T-cell (primary cell): ENCODE data around the gene MDFIC. TPM values are rescaled to one million over a fixed set of nuclear protein-coding genes. Genes with fewer than 3 reads are reported as not detected.

Experiments used
- ATAC-seq, 4 experiments: fragments of 200-7000 bp in 3 of 4; fragments of 150-1000 bp in 1 of 4; cut with Tn5 transposase; replicated peaks in 1 of 4; 1 replicate in 3 of 4; 2 replicates in 1 of 4; pipeline ENCODE4 v1.10.0; 2021; ENCODE audit warnings: moderate library complexity in 3 of 4, mild to moderate bottlenecking in 2 of 4, moderate number of reproducible peaks in 1 of 4
- CTCF ChIA-PET, 2 donors: fragments of 300-600 bp; sonication (Branson Sonifier 250); formaldehyde crosslinking; loops; one replicate each; lab custom pipeline; 2022; ENCODE audit warnings: antibody characterized with exemption in 2 of 2; lab: Charles Lee
- POLR2A ChIA-PET, 2 donors: fragments of 300-600 bp; sonication (Branson Sonifier 250); formaldehyde crosslinking; loops; one replicate each; lab custom pipeline; 2022; ENCODE audit warnings: antibody characterized with exemption in 2 of 2; lab: Charles Lee
- DNase-seq, 35 experiments: peaks; one replicate each; pipeline versions ENCODE4 v3.0.0 to v3.0.0-alpha.2; 2013 to 2023
- H3K27ac ChIP-seq: one replicate; pipeline ENCODE4 v1.5.1; 2013; ENCODE audit warnings: low read length
- H3K27me3 ChIP-seq, 2 experiments: replicated peaks in 1 of 2; 1 replicate in 1 of 2; 2 replicates in 1 of 2; pipeline versions ENCODE4 v1.6.1 to v1.7.0; 2013; ENCODE audit warnings: low read length in 1 of 2, mixed read lengths in 1 of 2; ENCODE audit not compliant: control insufficient read depth in 2 of 2, insufficient read depth in 2 of 2; ENCODE audit errors: extremely low read depth in 1 of 2
- H3K36me3 ChIP-seq, 2 donors: 1 replicate in 1 of 2; 2 replicates in 1 of 2; pipeline versions ENCODE4 v1.6.1 to v1.7.0; 2013; ENCODE audit warnings: low read length in 1 of 2; ENCODE audit not compliant: control insufficient read depth in 2 of 2, insufficient read depth in 1 of 2; ENCODE audit errors: extremely low read depth in 1 of 2
- H3K4me1 ChIP-seq, 2 experiments: 1 replicate in 1 of 2; 2 replicates in 1 of 2; pipeline versions ENCODE4 v1.6.1 to v1.7.0; 2013; ENCODE audit warnings: low read length in 2 of 2, mixed read lengths in 1 of 2; ENCODE audit not compliant: insufficient read depth in 2 of 2, control insufficient read depth in 1 of 2; ENCODE audit errors: extremely low read depth in 1 of 2
- H3K4me3 ChIP-seq, 2 donors: 1 replicate in 1 of 2; 2 replicates in 1 of 2; pipeline versions ENCODE4 v1.5.1 to v1.7.0; 2013; ENCODE audit warnings: mild to moderate bottlenecking in 2 of 2, low read length in 1 of 2, moderate library complexity in 1 of 2; ENCODE audit not compliant: control insufficient read depth in 1 of 2; ENCODE audit errors: extremely low read depth in 1 of 2
- H3K9me3 ChIP-seq: 2 replicates; pipeline ENCODE4 v1.7.0; 2013
- H3K27ac Mint-ChIP-seq, 2 donors: one replicate each; pipeline ENCODE4 v1.8.0; 2020 to 2021; ENCODE audit warnings: mild to moderate bottlenecking in 2 of 2, mixed read lengths in 2 of 2
- H3K27me3 Mint-ChIP-seq, 2 donors: one replicate each; pipeline ENCODE4 v1.8.0; 2021 to 2022; ENCODE audit warnings: mixed read lengths in 2 of 2
- H3K36me3 Mint-ChIP-seq: one replicate; pipeline ENCODE4 v1.8.0; 2021; ENCODE audit warnings: mixed read lengths
- H3K4me1 Mint-ChIP-seq, 3 donors: one replicate each; pipeline ENCODE4 v1.8.0; 2020 to 2022; ENCODE audit warnings: mixed read lengths in 3 of 3, mild to moderate bottlenecking in 1 of 3
- H3K4me3 Mint-ChIP-seq, 3 donors: one replicate each; pipeline ENCODE4 v1.8.0; 2020 to 2022; ENCODE audit warnings: mild to moderate bottlenecking in 3 of 3, mixed read lengths in 3 of 3, moderate library complexity in 3 of 3
- H3K9me3 Mint-ChIP-seq, 3 donors: one replicate each; pipeline ENCODE4 v1.8.0; 2020 to 2022; ENCODE audit warnings: mixed read lengths in 3 of 3
- WGBS: methylation state at CpG from one replicate; pipeline ENCODE4 v1.1.5; 2013; ENCODE audit warnings: missing lambda C conversion rate; ENCODE audit not compliant: insufficient coverage; 5-methylcytosine and 5-hydroxymethylcytosine counted together
- total RNA-seq, 35 experiments: library from RNA in 6 of 35; stranded (reverse) in 6 of 35; fragments of 120-200 nt in 1 of 35; gene quantifications; one replicate each; pipeline versions ENCODE4 v1.2.1 to v1.2.4 and lab custom pipeline; 2013 to 2026

MDFIC gene
- total RNA-seq, 5 donors from 2014 or later (not counting 1 experiment from before 2014, with no cell fraction given): 56.3 to 84.6 (median 65.0) TPM

DNA sequence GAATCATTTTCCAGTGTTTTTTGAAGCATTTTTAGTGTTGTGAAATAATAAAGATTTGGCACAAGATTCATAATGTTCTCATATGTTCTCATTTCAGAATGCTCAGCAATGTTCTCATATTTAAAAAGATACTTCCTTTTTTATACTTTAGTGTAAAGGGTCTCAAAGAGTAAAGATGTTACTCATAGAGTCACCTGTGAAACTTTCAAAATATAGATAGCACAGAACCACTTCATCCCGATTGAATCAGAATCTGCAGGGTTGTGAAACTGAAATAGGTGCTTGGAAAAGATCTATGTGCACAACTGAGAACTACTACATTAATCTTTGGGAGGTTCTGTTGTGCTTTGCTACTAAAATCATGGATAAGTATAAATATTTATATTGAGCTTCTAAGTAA, 144.7 kb downstream of the MDFIC start:
- Histone ChIP-seq H3K27ac (no peak overlapping the region), H3K36me3 (no peaks in the 10 kb centered on the region), H3K9me3 (no peaks in the 10 kb centered on the region), H3K4me3 (no peak overlapping the region), H3K27me3 (no peaks in the 10 kb centered on the region), H3K4me1 (no peaks in the 10 kb centered on the region)
- POLR2A ChIA-PET: no interaction called here
- WGBS: no CpG with 5 or more reads among the region's 1 CpG
- Mint-ChIP-seq H3K27ac (no peak overlapping the region), H3K9me3 (peaks cover 0 to 3% (median 0%) of the 10 kb centered on the region in 3 donors), H3K27me3 (no peaks in the 10 kb centered on the region), H3K4me1 (peaks cover 0 to 4% (median 2%) of the 10 kb centered on the region in 3 donors), H3K4me3 (no peak overlapping the region), H3K36me3 (no peaks in the 10 kb centered on the region)
- no peak for DNase-seq
- CTCF ChIA-PET: no interaction called here
- no peak for ATAC-seq

DNA sequence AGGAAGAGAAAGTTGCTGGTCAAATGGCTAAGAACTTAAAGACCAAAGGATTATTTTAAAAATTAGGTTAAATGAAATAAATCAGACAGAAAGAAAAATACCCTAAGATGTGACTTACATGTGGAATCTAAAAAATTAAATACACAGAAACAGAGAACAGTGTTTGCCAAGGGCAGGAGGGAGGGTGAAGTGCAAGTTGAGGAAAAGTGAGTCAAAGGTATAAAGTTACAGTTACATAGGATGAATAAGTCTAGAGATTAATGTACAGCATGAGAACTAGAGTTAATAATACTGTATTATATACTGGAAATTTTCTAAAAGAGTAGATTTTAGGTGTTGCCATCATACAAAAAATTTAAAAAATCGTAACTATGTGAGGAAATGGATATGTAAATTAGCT, 146.3 kb downstream of the MDFIC start:
- Histone ChIP-seq H3K36me3 (no peaks in the 10 kb centered on the region), H3K9me3 (no peaks in the 10 kb centered on the region), H3K27me3 (no peaks in the 10 kb centered on the region), H3K4me3 (no peak overlapping the region), H3K27ac (no peak overlapping the region), H3K4me1 (no peaks in the 10 kb centered on the region)
- peaks cover 0 to 4% (median 2%) of the 10 kb centered on the region in 3 donors for H3K4me1 Mint-ChIP-seq
- H3K4me3 Mint-ChIP-seq: no peak overlapping the region
- POLR2A ChIA-PET: no interaction called here
- no peaks in the 10 kb centered on the region for H3K36me3 Mint-ChIP-seq
- H3K27me3 Mint-ChIP-seq: no peaks in the 10 kb centered on the region
- no peak overlapping the region for H3K27ac Mint-ChIP-seq
- CTCF ChIA-PET: no interaction called here
- DNase-seq (no peak), ATAC-seq (no peak)
- H3K9me3 Mint-ChIP-seq: peaks cover 0 to 3% (median 0%) of the 10 kb centered on the region in 3 donors
- no CpG with 5 or more reads among the region's 1 CpG for WGBS
